ENCODE results near the gene HRH1.
"Not testable (repeated sequence)": the region's sequence is repeated elsewhere in the genome, so short reads cannot be mapped to it uniquely, and the experiment has no call there.

Gene HRH1

GRCh38 chr3:11184328-11184969, 30.2 kb downstream of the HRH1 start:
- H3K4me1 Mint-ChIP-seq; H3K4me3 Mint-ChIP-seq; ATAC-seq; H3K36me3 Mint-ChIP-seq; DNase-seq (ENCODE audit: low spot score in 2 of 2); H3K9me3 Mint-ChIP-seq; H3K27ac Mint-ChIP-seq: not testable (repeated sequence)

- DNase-seq (ENCODE audit: low spot score in 2 of 2) = no peak
- no peaks in the 10 kb centered on the region for H3K36me3 Mint-ChIP-seq
- H3K27ac Mint-ChIP-seq = no peak overlapping the region
- no peak overlapping the region for H3K4me3 Mint-ChIP-seq
- H3K9me3 Mint-ChIP-seq = no peaks in the 10 kb centered on the region
- ATAC-seq = no peak
- no peaks in the 10 kb centered on the region for H3K4me1 Mint-ChIP-seq
Observed at GRCh38 chr3:11185144-11185543, 30.9 kb downstream of the HRH1 start.

GRCh38 chr3:11185564-11186317, 31.4 kb downstream of the HRH1 start:
- H3K27ac Mint-ChIP-seq = no peak overlapping the region
- H3K9me3 Mint-ChIP-seq = no peaks in the 10 kb centered on the region
- H3K4me1 Mint-ChIP-seq = no peaks in the 10 kb centered on the region
- H3K4me3 Mint-ChIP-seq = no peak overlapping the region
- ATAC-seq = peak; percentile 32
- H3K36me3 Mint-ChIP-seq = no peaks in the 10 kb centered on the region
- DNase-seq (ENCODE audit: low spot score in 2 of 2) = no peak

GRCh38 chr3:11186318-11186692, 32.0 kb downstream of the HRH1 start:
- Mint-ChIP-seq H3K9me3 (no peaks in the 10 kb centered on the region), H3K4me3 (no peak overlapping the region), H3K27ac (no peak overlapping the region), H3K4me1 (no peaks in the 10 kb centered on the region), H3K36me3 (no peaks in the 10 kb centered on the region)
- DNase-seq (ENCODE audit: low spot score in 2 of 2) (no peak), ATAC-seq (no peak)

- Mint-ChIP-seq H3K36me3 (no peaks in the 10 kb centered on the region), H3K4me1 (no peaks in the 10 kb centered on the region), H3K9me3 (no peaks in the 10 kb centered on the region), H3K27ac (no peak overlapping the region), H3K4me3 (no peak overlapping the region)
- DNase-seq (ENCODE audit: low spot score in 2 of 2) (no peak), ATAC-seq (no peak)
Observed at GRCh38 chr3:11186771-11187191, 32.5 kb downstream of the HRH1 start.

- Mint-ChIP-seq H3K27ac (no peak overlapping the region), H3K9me3 (no peaks in the 10 kb centered on the region), H3K4me3 (no peak overlapping the region), H3K4me1 (no peaks in the 10 kb centered on the region), H3K36me3 (no peaks in the 10 kb centered on the region)
- no peak for ATAC-seq
- no peak for DNase-seq (ENCODE audit: low spot score in 2 of 2)
Observed at GRCh38 chr3:11187681-11188080, 33.4 kb downstream of the HRH1 start.

- H3K4me3 Mint-ChIP-seq = no peak overlapping the region
- no peaks in the 10 kb centered on the region for H3K4me1 Mint-ChIP-seq
- H3K27ac Mint-ChIP-seq = no peak overlapping the region
- ATAC-seq (no peak), DNase-seq (ENCODE audit: low spot score in 2 of 2) (no peak)
- H3K36me3 Mint-ChIP-seq = no peaks in the 10 kb centered on the region
- no peaks in the 10 kb centered on the region for H3K9me3 Mint-ChIP-seq
Observed at GRCh38 chr3:11188231-11188630, 33.9 kb downstream of the HRH1 start.

- no peak overlapping the region for H3K27ac Mint-ChIP-seq
- peak overlapping the region; percentile 50 for H3K4me3 Mint-ChIP-seq
- H3K36me3 Mint-ChIP-seq = peaks cover 6% of the 10 kb centered on the region
- peak; percentile 8 for ATAC-seq
- no peak for DNase-seq (ENCODE audit: low spot score in 2 of 2)
- H3K9me3 Mint-ChIP-seq = no peaks in the 10 kb centered on the region
- peaks cover 19% of the 10 kb centered on the region for H3K4me1 Mint-ChIP-seq
Observed at GRCh38 chr3:11195201-11195600, 40.9 kb downstream of the HRH1 start.

GRCh38 chr3:11195721-11196332, 41.5 kb downstream of the HRH1 start:
- ATAC-seq (peak; percentile 76), DNase-seq (ENCODE audit: low spot score in 2 of 2) (no peak)
- Mint-ChIP-seq H3K4me1 (peaks cover 19% of the 10 kb centered on the region), H3K4me3 (peak overlapping the region; percentile 50), H3K36me3 (peaks cover 6% of the 10 kb centered on the region), H3K27ac (peak overlapping the region; percentile 2), H3K9me3 (no peaks in the 10 kb centered on the region)

- Mint-ChIP-seq H3K4me3 (no peak overlapping the region), H3K27ac (no peak overlapping the region), H3K4me1 (peaks cover 19% of the 10 kb centered on the region), H3K9me3 (no peaks in the 10 kb centered on the region), H3K36me3 (peaks cover 6% of the 10 kb centered on the region)
- DNase-seq (ENCODE audit: low spot score in 2 of 2) (no peak), ATAC-seq (no peak)
Observed at GRCh38 chr3:11197484-11197883, 43.2 kb downstream of the HRH1 start.

GRCh38 chr3:11198070-11198469, 43.8 kb downstream of the HRH1 start:
- H3K27ac Mint-ChIP-seq = no peak overlapping the region
- no peak overlapping the region for H3K4me3 Mint-ChIP-seq
- no peaks in the 10 kb centered on the region for H3K9me3 Mint-ChIP-seq
- H3K4me1 Mint-ChIP-seq = peaks cover 19% of the 10 kb centered on the region
- DNase-seq (ENCODE audit: low spot score in 2 of 2) = no peak
- peaks cover 6% of the 10 kb centered on the region for H3K36me3 Mint-ChIP-seq
- no peak for ATAC-seq

- Mint-ChIP-seq H3K9me3 (no peaks in the 10 kb centered on the region), H3K4me3 (no peak overlapping the region), H3K27ac (no peak overlapping the region), H3K36me3 (peaks cover 6% of the 10 kb centered on the region), H3K4me1 (peaks cover 19% of the 10 kb centered on the region)
- DNase-seq (ENCODE audit: low spot score in 2 of 2) (no peak), ATAC-seq (no peak)
Observed at GRCh38 chr3:11198495-11198894, 44.2 kb downstream of the HRH1 start.

- Mint-ChIP-seq H3K27ac (no peak overlapping the region), H3K4me3 (no peak overlapping the region), H3K4me1 (peaks cover 19% of the 10 kb centered on the region), H3K9me3 (no peaks in the 10 kb centered on the region), H3K36me3 (peaks cover 6% of the 10 kb centered on the region)
- no peak for ATAC-seq
- no peak for DNase-seq (ENCODE audit: low spot score in 2 of 2)
Observed at GRCh38 chr3:11199902-11200845, 45.9 kb downstream of the HRH1 start.

- H3K36me3 Mint-ChIP-seq = no peaks in the 10 kb centered on the region
- DNase-seq (ENCODE audit: low spot score in 2 of 2) = no peak
- no peak for ATAC-seq
Observed at GRCh38 chr3:11201251-11202019, 47.1 kb downstream of the HRH1 start.

More at GRCh38 chr3:11201251-11202019, 47.1 kb downstream of the HRH1 start:
- no peak overlapping the region for H3K4me3 Mint-ChIP-seq
- H3K27ac Mint-ChIP-seq = no peak overlapping the region
- H3K9me3 Mint-ChIP-seq = no peaks in the 10 kb centered on the region
- peaks cover 7% of the 10 kb centered on the region for H3K4me1 Mint-ChIP-seq

All from stimulated activated effector memory CD8-positive, alpha-beta T cell treated with anti-CD3 and anti-CD28 coated beads, Interleukin-12 subunit alpha, Interleukin-12 subunit beta, amount 100 ng/mL, for 72 hours (primary cell).